ENCODE measurements around the gene TGFBR3L.

DNA sequence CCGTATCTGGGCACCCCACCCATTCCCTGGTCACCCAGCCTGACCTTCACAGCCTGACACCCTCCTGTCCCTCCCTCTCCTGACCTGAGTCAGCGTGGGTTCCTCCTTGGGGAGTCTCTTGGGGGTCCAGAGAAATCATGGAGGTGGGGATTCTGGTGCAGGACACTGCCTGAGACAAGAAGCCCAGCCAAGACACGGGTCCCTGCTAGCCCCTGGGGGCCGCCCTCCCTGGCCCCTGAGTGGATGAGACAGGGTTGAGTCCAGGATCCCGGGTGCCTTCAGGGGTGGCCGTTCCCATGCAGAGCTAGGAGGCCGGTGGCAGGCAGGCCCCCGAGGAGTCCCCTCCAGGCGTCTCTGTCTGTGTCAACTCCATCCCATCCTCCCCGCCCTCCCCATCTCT is 9.4 kb upstream of the TGFBR3L start:
- no peak for TF ChIP-seq POLR2A (IDR thresholded peaks at IDR 0.05; ENCODE audit: low read depth, low read length)
- no peak for TF ChIP-seq TAF1 (IDR thresholded peaks at IDR 0.05; ENCODE audit: borderline replicate concordance, low read depth, low read length)
